ENCODE measurements around the gene CARNS1.

Gene CARNS1

DNA sequence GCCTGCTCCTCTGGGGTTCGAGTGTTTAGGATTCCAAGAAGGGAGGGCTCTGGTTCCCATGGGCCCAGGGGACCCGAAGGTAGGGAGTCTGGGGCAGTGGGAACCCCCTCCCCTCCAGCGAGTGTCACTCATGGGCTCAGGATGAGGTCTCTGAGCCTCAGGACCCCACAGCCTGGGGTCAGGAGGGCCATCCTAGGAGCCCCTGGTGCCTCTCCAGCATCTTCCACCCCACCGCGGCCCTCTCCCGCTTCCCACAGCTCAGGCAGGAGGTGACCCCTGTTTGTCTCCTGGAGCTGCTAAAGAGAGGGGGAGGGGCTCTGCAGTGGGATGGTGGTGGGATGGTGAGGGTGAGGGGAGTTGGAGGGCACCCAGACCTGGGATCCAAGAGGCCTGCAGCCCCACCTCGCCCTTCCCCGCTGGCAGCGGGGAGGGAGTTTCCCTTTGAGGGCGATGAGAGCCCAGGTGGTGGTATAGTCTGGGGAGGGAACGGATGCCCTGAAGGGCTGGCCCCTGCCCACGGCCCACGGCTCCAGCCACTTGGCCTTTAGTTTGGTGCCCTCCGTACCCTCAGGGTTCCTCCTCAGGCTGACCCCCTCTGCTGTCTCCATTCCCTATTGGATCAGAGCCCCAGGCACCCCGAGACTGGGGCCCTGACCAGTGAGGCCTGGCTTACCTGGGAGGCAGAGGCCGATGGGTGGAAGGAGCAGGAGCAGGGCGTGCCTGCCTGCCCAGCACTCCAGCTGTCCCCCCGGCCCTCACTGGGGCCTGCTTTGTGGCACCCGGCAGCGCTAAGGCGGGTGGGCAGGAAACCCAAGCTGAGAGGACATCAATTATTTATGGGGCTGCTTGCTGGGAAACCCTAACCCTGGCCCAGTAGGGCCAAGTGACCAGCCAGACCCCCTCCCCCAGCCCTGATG, 38.6 kb downstream of the CARNS1 start:
- Histone ChIP-seq H3F3A (ENCODE audit: low read depth) (no peaks in the 10 kb centered on the region), H3K9ac (ENCODE audit: low read depth, low read length, poor library complexity, severe bottlenecking) (no peak overlapping the region), H3K4me2 (ENCODE audit: low read depth, low read length, poor library complexity, severe bottlenecking) (no peak overlapping the region), H3K4me1 (ENCODE audit: insufficient read depth, low read length, poor library complexity, severe bottlenecking) (no peaks in the 10 kb centered on the region), H3K9me3 (ENCODE audit: insufficient read depth, low read depth, low read length) (no peaks in the 10 kb centered on the region), H4K20me1 (ENCODE audit: insufficient read depth, low read length, poor library complexity, severe bottlenecking) (no peaks in the 10 kb centered on the region), H3K9me2 (replicated peaks; ENCODE audit: low read depth, low read length) (no peaks in the 10 kb centered on the region), H3K4me3 (ENCODE audit: low read length, poor library complexity, severe bottlenecking) (no peak overlapping the region), H2AFZ (ENCODE audit: low read length) (no peak overlapping the region), H3K79me2 (ENCODE audit: insufficient read depth, low read length) (no peaks in the 10 kb centered on the region), H3K36me3 (ENCODE audit: insufficient read depth, low read length) (no peaks in the 10 kb centered on the region), H3K27me3 (ENCODE audit: insufficient read depth, low read length, poor library complexity, severe bottlenecking) (no peaks in the 10 kb centered on the region)
- TF ChIP-seq CTCF (conservative IDR thresholded peaks at IDR 0.05; ENCODE audit: low read length) (no peak), EZH2phosphoT487 (IDR thresholded peaks at IDR 0.05; ENCODE audit: borderline replicate concordance) (no peak)

DNA sequence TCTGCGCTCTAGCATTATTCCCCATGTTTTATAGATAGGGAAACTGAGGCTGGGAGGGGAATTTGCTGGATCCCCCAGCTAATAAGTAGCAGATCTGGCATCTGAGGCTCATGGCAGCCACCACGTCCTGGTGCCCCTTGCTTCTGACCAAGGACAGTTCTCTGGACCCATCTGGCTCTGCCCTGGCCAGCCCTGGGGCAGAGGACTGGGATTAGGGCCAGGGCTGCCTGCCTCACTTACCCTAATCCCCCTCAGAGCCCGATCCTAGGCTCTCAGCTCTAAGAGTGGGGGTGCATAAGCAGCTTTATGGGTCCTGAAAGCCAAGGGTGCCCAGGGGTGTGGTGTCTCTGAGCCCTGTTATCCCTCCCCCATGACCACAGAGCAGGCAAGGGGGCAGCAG, 39.6 kb downstream of the CARNS1 start, which contains the start of gene CABP4:
Gene CABP4, plus strand, starts transcription at position 301 of the 400 bp plus-strand sequence. Its CDS starts 70 bp downstream, at position 371.
- no peaks in the 10 kb centered on the region for H3K4me1 ChIP-seq (ENCODE audit: insufficient read depth, low read length, poor library complexity, severe bottlenecking)
- H2AFZ ChIP-seq (ENCODE audit: low read length), result no peak within 1 kb of the TSS
- no peak within 1 kb of the TSS for H3K4me2 ChIP-seq (ENCODE audit: low read depth, low read length, poor library complexity, severe bottlenecking)
- H3K27me3 ChIP-seq (ENCODE audit: insufficient read depth, low read length, poor library complexity, severe bottlenecking), result no peaks in the 10 kb centered on the region
- H3K79me2 ChIP-seq (ENCODE audit: insufficient read depth, low read length), result no peaks in the 10 kb centered on the region
- no peaks in the 10 kb centered on the region for H3K9me2 ChIP-seq (replicated peaks; ENCODE audit: low read depth, low read length)
- H3K4me3 ChIP-seq (ENCODE audit: low read length, poor library complexity, severe bottlenecking), result no peak within 1 kb of the TSS
- TF ChIP-seq CTCF (conservative IDR thresholded peaks at IDR 0.05; ENCODE audit: low read length) (no peak), EZH2phosphoT487 (IDR thresholded peaks at IDR 0.05; ENCODE audit: borderline replicate concordance) (no peak)
- H4K20me1 ChIP-seq (ENCODE audit: insufficient read depth, low read length, poor library complexity, severe bottlenecking), result no peaks in the 10 kb centered on the region
- H3F3A ChIP-seq (ENCODE audit: low read depth), result no peaks in the 10 kb centered on the region
- no peaks in the 10 kb centered on the region for H3K9me3 ChIP-seq (ENCODE audit: insufficient read depth, low read depth, low read length)
- H3K9ac ChIP-seq (ENCODE audit: low read depth, low read length, poor library complexity, severe bottlenecking), result no peak within 1 kb of the TSS
- H3K36me3 ChIP-seq (ENCODE audit: insufficient read depth, low read length), result no peaks in the 10 kb centered on the region

- Histone ChIP-seq H3F3A (ENCODE audit: low read depth) (no peaks in the 10 kb centered on the region), H3K9me2 (replicated peaks; ENCODE audit: low read depth, low read length) (no peaks in the 10 kb centered on the region), H3K79me2 (ENCODE audit: insufficient read depth, low read length) (no peaks in the 10 kb centered on the region), H3K4me3 (ENCODE audit: low read length, poor library complexity, severe bottlenecking) (no peak overlapping the region), H2AFZ (ENCODE audit: low read length) (no peak overlapping the region), H3K9ac (ENCODE audit: low read depth, low read length, poor library complexity, severe bottlenecking) (no peak overlapping the region), H3K36me3 (ENCODE audit: insufficient read depth, low read length) (no peaks in the 10 kb centered on the region), H3K4me1 (ENCODE audit: insufficient read depth, low read length, poor library complexity, severe bottlenecking) (no peaks in the 10 kb centered on the region), H3K9me3 (ENCODE audit: insufficient read depth, low read depth, low read length) (no peaks in the 10 kb centered on the region), H3K27me3 (ENCODE audit: insufficient read depth, low read length, poor library complexity, severe bottlenecking) (no peaks in the 10 kb centered on the region), H3K4me2 (ENCODE audit: low read depth, low read length, poor library complexity, severe bottlenecking) (no peak overlapping the region), H4K20me1 (ENCODE audit: insufficient read depth, low read length, poor library complexity, severe bottlenecking) (no peaks in the 10 kb centered on the region)
- no peak for TF ChIP-seq EZH2phosphoT487 (IDR thresholded peaks at IDR 0.05; ENCODE audit: borderline replicate concordance)
- no peak for TF ChIP-seq CTCF (conservative IDR thresholded peaks at IDR 0.05; ENCODE audit: low read length)
These were observed 40.7 kb downstream of the CARNS1 start for GRCh38 chr11:67456068-67456705.

Measured in Loucy (cell line).